Hepatocyte (in vitro differentiated cells): ENCODE measurements around the gene GRIN2B. TPM values are rescaled to one million over a fixed set of nuclear protein-coding genes. Genes with fewer than 3 reads are reported as not detected.

ENCODE experiments used
- DNase-seq: peaks from one replicate; pipeline ENCODE4 v3.0.0-alpha.2; 2016; ENCODE audit warnings: low spot score
- H2AFZ ChIP-seq: fragments of 200-600 bp; sonication (generic); 2 replicates; pipeline ENCODE4 v1.6.0; 2016; ENCODE audit warnings: antibody characterized with exemption, mild to moderate bottlenecking
- H3K27ac ChIP-seq: fragments of 200-600 bp; sonication (generic); 2 replicates; pipeline ENCODE4 v1.5.1; 2016; ENCODE audit warnings: mild to moderate bottlenecking
- H3K27me3 ChIP-seq: fragments of 200-600 bp; sonication (generic); 2 replicates; pipeline ENCODE4 v1.6.1; 2016
- H3K36me3 ChIP-seq: fragments of 200-600 bp; sonication (generic); replicated peaks from 2 replicates; pipeline ENCODE4 v1.5.1; 2016; ENCODE audit warnings: low read depth; ENCODE audit not compliant: insufficient read depth
- H3K4me1 ChIP-seq: fragments of 200-600 bp; sonication (generic); 2 replicates; pipeline ENCODE4 v1.5.1; 2016; ENCODE audit warnings: mild to moderate bottlenecking, moderate library complexity; ENCODE audit not compliant: insufficient read depth
- H3K4me2 ChIP-seq: fragments of 200-600 bp; sonication (generic); 2 replicates; pipeline ENCODE4 v1.6.0; 2016
- H3K4me3 ChIP-seq: fragments of 200-600 bp; sonication (generic); 2 replicates; pipeline ENCODE4 v1.5.1; 2016; ENCODE audit warnings: mild to moderate bottlenecking
- H3K79me2 ChIP-seq: fragments of 200-600 bp; sonication (generic); 2 replicates; pipeline ENCODE4 v1.6.0; 2017; ENCODE audit warnings: mild to moderate bottlenecking
- H3K9me2 ChIP-seq: fragments of 200-600 bp; sonication (generic); replicated peaks from 2 replicates; pipeline ENCODE4 v1.6.0; 2017; ENCODE audit warnings: mild to moderate bottlenecking; ENCODE audit not compliant: insufficient read depth
- H3K9me3 ChIP-seq: fragments of 200-600 bp; sonication (generic); 2 replicates; pipeline ENCODE4 v1.5.1; 2016; ENCODE audit warnings: low read depth, mild to moderate bottlenecking
- H4K20me1 ChIP-seq: fragments of 200-600 bp; sonication (generic); 2 replicates; pipeline ENCODE4 v1.6.0; 2016; ENCODE audit warnings: mild to moderate bottlenecking; ENCODE audit not compliant: insufficient read depth, poor library complexity, severe bottlenecking
- EZH2 ChIP-seq: fragments of 200-600 bp; sonication (generic); IDR thresholded peaks from 2 replicates; pipeline ENCODE4 v1.6.1; 2016; ENCODE audit warnings: antibody characterized with exemption, mild to moderate bottlenecking, borderline replicate concordance
- EZH2phosphoT487 ChIP-seq: fragments of 200-600 bp; sonication (generic); IDR thresholded peaks from one replicate; pipeline ENCODE4 v1.6.1; 2018; ENCODE audit warnings: antibody characterized with exemption, mild to moderate bottlenecking, low read depth, moderate library complexity; ENCODE audit not compliant: unreplicated experiment, severe bottlenecking
- WGBS: methylation state at CpG from one replicate; pipeline ENCODE4 v1.1.6; 2016; ENCODE audit warnings: low lambda C conversion rate; ENCODE audit errors: missing lambda C conversion rate; 5-methylcytosine and 5-hydroxymethylcytosine counted together
- polyA plus RNA-seq: library from polyadenylated mRNA; unstranded; fragments of >200 nt; fragmentation: Nextera tagmentation; extraction: Ambion mirVana; gene quantifications from 2 replicates; pipeline ENCODE4 v1.2.1, GENCODE V29; 2016
- total RNA-seq: library from RNA; depleted of rRNA; stranded (reverse); fragments of >200 nt; gene quantifications from 2 replicates; pipeline ENCODE4 v1.2.3, GENCODE V29; 2014
- TF ChIP-seq, protein P1 (sequence below): fragments of 200-600 bp; sonication (generic); IDR thresholded peaks from 2 replicates; pipeline ENCODE4 v1.5.1; 2016; ENCODE audit warnings: antibody characterized with exemption, mild to moderate bottlenecking; ENCODE audit not compliant: poor library complexity

Gene GRIN2B
- total and polyA plus RNA-seq, 2 experiments from 2014 or later, result 0.60 to 0.75 TPM

DNA sequence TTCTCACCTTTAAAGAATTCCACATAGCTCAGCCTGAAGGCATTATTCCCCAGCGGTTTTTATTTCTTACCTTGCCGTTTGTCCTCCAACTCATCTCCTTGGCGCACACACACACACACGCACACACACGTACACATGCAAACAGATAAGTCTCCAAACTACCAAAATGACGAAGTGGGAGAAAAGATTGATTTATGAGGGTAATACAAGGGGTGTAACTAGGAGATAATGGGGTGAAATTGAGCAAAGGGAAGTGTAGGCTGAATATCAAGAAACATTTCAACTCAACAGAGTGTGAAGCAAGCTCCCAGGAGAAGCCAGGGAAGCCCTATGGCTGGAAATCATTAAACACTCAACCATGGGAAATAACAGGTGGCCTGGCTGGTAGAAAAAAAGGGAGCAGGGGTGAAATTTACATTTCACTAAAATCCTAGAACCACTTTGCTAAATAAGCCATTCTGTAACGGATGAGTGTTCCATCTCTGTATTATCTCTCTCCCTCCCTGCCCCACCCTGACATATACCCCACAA, 41.0 kb downstream of the GRIN2B start:
- H3K27me3 ChIP-seq, result no peaks in the 10 kb centered on the region
- H4K20me1 ChIP-seq, result no peaks in the 10 kb centered on the region
- H3K79me2 ChIP-seq, result no peaks in the 10 kb centered on the region
- no peak for DNase-seq
- H3K27ac ChIP-seq, result no peak overlapping the region
- WGBS, result 81% methylated on average over 7 of the region's 7 CpGs
- TF ChIP-seq EZH2phosphoT487, result no peak
- TF ChIP-seq, protein P1, sequence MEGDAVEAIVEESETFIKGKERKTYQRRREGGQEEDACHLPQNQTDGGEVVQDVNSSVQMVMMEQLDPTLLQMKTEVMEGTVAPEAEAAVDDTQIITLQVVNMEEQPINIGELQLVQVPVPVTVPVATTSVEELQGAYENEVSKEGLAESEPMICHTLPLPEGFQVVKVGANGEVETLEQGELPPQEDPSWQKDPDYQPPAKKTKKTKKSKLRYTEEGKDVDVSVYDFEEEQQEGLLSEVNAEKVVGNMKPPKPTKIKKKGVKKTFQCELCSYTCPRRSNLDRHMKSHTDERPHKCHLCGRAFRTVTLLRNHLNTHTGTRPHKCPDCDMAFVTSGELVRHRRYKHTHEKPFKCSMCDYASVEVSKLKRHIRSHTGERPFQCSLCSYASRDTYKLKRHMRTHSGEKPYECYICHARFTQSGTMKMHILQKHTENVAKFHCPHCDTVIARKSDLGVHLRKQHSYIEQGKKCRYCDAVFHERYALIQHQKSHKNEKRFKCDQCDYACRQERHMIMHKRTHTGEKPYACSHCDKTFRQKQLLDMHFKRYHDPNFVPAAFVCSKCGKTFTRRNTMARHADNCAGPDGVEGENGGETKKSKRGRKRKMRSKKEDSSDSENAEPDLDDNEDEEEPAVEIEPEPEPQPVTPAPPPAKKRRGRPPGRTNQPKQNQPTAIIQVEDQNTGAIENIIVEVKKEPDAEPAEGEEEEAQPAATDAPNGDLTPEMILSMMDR, result no peak
- no peak for TF ChIP-seq EZH2
- no peak overlapping the region for H3K4me3 ChIP-seq
- H3K9me3 ChIP-seq, result peaks cover 4% of the 10 kb centered on the region
- no peaks in the 10 kb centered on the region for H3K36me3 ChIP-seq
- no peak overlapping the region for H2AFZ ChIP-seq
- no peak overlapping the region for H3K4me2 ChIP-seq
- no peaks in the 10 kb centered on the region for H3K4me1 ChIP-seq
- H3K9me2 ChIP-seq, result no peaks in the 10 kb centered on the region

DNA sequence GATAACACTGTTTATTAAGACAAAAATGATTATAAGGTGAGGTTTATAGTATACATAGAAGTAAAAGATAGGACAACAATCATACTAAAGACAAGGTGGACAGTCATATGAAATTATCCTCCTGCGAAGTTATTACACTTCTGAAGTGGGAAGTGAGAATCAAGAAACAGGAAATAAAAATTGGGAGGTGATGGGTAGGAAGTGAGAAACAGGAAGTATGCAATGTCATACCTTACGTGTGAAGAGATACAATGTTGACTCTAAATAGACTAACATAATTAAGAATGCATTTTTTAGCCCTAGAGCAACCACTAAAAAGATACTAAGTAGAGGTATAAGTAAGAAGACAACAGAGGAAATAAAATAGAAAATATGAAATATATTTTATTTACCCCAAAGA, 43.7 kb downstream of the GRIN2B start:
- Histone ChIP-seq H2AFZ (no peak overlapping the region), H3K9me2 (no peaks in the 10 kb centered on the region), H3K9me3 (peaks cover 4% of the 10 kb centered on the region), H3K79me2 (no peaks in the 10 kb centered on the region), H3K27me3 (no peaks in the 10 kb centered on the region), H3K27ac (no peak overlapping the region), H3K4me2 (no peak overlapping the region), H3K36me3 (no peaks in the 10 kb centered on the region), H3K4me3 (no peak overlapping the region), H3K4me1 (no peaks in the 10 kb centered on the region), H4K20me1 (no peaks in the 10 kb centered on the region)
- no peak for TF ChIP-seq EZH2phosphoT487
- DNase-seq, result no peak
- WGBS, result 94% methylated on average over 2 of the region's 2 CpGs

DNA sequence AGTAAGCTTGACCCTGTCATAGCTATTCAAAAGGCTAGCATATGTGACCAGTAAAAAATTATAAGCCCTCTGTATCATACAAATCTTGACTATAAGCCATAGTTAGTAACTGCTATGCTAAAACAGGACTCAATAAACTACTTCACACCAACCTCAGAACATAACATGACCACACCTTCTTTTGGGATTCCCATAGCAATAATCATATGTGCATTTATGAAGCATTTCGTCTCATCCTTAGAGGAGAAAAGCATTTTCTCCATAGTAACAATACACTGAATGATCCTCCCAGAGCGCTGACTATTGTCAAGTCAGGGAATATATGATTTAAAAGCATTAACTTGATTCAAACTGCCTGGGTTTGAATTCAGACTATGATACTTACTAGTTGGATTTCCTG, 46.2 kb downstream of the GRIN2B start:
- H3K27ac ChIP-seq, result no peak overlapping the region
- no peak overlapping the region for H3K4me3 ChIP-seq
- no peaks in the 10 kb centered on the region for H3K27me3 ChIP-seq
- no peak overlapping the region for H2AFZ ChIP-seq
- H4K20me1 ChIP-seq, result no peaks in the 10 kb centered on the region
- H3K9me2 ChIP-seq, result no peaks in the 10 kb centered on the region
- TF ChIP-seq EZH2, result no peak
- TF ChIP-seq EZH2phosphoT487, result no peak
- TF ChIP-seq, protein P1, result no peak
- H3K79me2 ChIP-seq, result no peaks in the 10 kb centered on the region
- H3K9me3 ChIP-seq, result peaks cover 4% of the 10 kb centered on the region
- DNase-seq, result no peak
- no peak overlapping the region for H3K4me2 ChIP-seq
- WGBS, result 47% methylated on average over 2 of the region's 2 CpGs
- no peaks in the 10 kb centered on the region for H3K4me1 ChIP-seq
- H3K36me3 ChIP-seq, result no peaks in the 10 kb centered on the region
